GF-D8 (cell line): ENCODE results near the gene KBTBD13.
"Not testable (repeated sequence)": the region's sequence is repeated elsewhere in the genome, so short reads cannot be mapped to it uniquely, and the experiment has no call there.

ENCODE experiments used
- DNase-seq: peaks from one replicate; lab custom pipeline; 2025; lab: John Stamatoyannopoulos, UW

KBTBD13 gene

DNA sequence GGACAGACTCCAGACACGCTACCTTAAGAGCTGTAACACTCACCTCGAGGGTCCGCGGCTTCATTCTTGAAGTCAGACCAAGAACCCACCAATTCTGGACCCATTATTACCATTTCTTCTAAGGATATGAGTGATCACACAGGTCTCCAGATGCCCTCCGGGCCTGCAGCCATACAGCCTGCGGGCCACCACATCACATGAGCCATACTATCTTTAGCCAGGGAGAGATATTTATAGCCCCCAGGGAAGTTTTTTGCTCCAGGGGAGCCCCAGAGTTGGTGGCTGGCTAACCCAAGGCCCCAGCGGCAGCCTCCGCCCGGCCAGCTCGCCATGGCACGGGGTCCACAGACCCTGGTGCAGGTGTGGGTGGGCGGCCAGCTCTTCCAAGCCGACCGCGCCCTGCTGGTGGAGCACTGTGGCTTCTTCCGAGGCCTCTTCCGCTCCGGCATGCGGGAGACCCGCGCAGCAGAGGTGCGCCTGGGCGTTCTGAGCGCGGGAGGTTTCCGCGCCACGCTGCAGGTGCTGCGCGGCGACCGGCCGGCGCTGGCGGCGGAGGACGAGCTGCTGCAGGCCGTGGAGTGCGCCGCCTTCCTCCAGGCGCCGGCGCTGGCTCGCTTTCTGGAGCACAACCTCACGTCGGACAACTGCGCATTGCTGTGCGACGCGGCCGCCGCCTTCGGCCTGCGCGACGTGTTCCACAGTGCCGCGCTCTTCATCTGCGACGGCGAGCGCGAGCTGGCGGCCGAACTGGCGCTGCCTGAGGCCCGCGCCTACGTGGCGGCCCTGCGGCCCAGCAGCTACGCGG lies at the start of gene KBTBD13:
Gene KBTBD13, plus strand, starts transcription at position 261 of the 805 bp plus-strand sequence. Its CDS starts 70 bp downstream, at position 331.
- DNase-seq = no peak

GRCh38 chr15:65026756-65027155 lies 49.8 kb upstream of the KBTBD13 start:
- DNase-seq = no peak

DNA sequence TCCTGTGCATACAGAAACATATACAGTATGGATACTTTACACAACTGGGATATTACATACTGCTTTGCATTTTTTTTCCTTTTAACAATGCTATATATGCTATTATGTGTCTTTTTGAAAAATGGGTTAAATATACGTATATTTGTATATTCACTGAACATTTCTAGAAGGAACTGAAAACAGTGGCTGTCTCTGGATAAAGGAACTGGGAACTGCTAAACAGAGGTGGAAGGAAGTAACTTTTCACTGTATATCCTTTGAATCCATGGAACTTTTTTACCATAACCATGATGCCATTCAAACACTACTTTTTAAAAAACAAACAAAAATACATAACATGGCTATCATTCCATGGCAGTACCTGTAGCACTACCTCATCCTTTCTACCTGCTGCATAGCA lies 49.0 kb upstream of the KBTBD13 start:
- no peak for DNase-seq

GRCh38 chr15:65028338-65028737 lies 48.2 kb upstream of the KBTBD13 start:
- no peak for DNase-seq

GRCh38 chr15:65028921-65029735 lies 47.4 kb upstream of the KBTBD13 start, which contains the start of gene MTFMT:
MTFMT (minus strand) TSS chr15:65029639; CDS start chr15:65029613, 26 bp downstream.
- peak; percentile 18 for DNase-seq

DNA sequence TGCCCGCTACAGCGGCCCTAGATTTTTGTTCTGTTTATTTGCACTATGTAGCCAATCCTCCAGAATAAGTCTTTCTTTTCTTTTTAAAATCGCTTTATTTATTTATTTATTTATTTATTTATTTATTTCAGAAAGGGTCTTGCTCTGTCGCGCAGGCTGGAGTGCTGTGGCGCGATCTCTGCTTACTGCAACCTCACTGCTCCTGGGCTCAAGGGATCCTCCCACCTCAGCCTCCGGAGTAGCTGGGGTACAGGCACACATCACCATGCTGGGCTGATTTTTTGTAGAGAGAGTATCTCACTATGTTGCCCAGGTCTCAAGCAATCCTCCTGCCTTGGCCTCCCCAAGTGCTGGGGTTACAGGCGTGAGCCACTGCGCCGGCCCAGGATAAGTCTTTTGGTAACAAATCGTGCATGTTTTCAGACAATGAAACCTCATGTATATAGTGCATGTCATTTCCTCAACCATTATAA lies 46.8 kb upstream of the KBTBD13 start:
- DNase-seq = no peak

- no peak for DNase-seq
Measured at GRCh38 chr15:65032801-65033537, 43.6 kb upstream of the KBTBD13 start.

DNA sequence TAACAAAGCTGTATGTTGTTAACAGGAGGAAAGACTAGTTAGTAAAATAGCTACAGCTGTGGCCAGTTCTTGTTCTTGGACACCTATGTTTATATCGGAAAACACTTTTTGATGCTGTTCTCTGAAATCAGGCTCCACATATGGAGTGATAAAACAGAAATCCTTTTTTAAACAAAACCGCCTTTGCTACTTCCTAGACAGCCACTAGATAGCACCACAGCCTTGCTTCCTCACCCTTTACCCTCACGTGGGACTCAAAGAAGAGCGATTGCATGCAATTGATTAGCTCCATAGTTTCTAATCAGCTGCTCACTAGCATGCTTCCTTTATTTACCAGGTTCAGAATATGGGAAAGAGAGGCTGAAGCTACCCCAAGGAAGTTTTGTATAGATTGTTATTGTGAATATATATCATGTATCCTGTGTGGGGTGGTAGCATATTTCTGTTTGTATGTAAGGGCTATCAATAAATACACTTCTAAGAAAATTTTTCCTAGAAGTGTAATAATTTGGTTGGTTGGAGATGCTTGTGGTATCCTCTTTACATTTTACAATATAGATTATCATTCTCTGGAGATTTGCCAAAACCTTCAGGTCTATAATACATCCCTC lies 42.8 kb upstream of the KBTBD13 start:
- DNase-seq = no peak

DNA sequence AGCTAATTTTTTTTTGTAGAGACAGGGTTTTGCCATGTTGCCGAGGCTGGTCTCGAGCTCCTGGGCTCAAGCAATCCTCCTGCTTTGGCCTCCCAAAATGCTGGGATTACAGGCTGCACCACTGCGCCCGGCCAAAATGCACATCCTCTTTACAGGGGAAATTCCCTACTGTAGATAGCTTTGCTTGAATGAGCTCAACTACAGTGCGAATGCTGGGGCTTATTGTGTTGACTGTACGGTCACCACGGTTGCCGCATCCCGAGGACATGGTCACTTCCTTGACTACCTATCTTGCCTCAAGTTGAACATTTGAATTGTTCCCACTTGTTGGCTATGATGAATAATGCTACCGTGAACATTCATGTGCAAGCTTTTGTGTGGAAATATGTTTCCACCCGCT lies 41.8 kb upstream of the KBTBD13 start:
- no peak for DNase-seq

- DNase-seq = no peak
Measured at GRCh38 chr15:65037309-65037708, 39.2 kb upstream of the KBTBD13 start.

DNA sequence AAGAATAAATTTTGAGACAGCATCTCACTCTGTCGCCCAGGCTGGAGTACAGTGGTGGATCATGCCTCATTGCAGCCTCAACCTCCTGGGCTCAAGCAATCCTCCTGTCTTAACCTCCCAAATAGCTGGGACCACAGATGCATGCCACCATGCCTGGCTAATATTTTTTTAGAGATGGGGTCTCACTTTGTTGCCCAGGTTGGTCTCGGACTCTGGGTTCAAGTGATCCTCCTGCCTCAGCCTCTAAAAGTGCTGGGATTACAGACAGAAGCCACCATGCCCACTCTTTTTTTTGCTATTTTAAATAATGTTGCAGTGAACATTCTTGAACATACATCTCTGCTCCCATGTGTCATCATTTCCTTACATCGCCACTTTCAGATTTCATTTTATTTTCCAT lies 38.1 kb upstream of the KBTBD13 start:
- DNase-seq = no peak

DNA sequence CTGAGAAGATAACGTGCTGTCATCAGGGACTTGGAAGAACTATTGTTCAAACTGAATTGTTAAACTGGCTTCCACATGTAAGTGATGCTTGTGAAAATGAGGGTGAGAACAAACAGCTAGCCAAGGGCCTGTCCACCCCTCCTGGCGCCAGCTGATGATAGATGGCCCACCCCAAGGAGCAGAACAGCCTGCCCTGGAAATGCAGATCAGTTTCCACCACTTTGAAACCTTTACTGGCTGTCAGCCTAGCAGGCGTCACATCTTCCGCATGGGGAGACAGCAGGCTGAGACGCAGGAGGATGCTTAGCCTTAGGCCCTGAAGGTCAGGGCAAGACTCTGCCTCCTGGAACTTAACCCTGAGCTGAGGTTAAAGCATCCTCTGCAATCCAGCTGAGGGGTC lies 37.7 kb upstream of the KBTBD13 start:
- DNase-seq = no peak

- no peak for DNase-seq
Measured at GRCh38 chr15:65040461-65040860, 36.1 kb upstream of the KBTBD13 start.

GRCh38 chr15:65041787-65042186 lies 34.8 kb upstream of the KBTBD13 start:
- DNase-seq = no peak

GRCh38 chr15:65042776-65043327 lies 33.7 kb upstream of the KBTBD13 start:
- no peak for DNase-seq

- DNase-seq = not testable (repeated sequence)
Measured at GRCh38 chr15:65044218-65044617, 32.3 kb upstream of the KBTBD13 start.

DNA sequence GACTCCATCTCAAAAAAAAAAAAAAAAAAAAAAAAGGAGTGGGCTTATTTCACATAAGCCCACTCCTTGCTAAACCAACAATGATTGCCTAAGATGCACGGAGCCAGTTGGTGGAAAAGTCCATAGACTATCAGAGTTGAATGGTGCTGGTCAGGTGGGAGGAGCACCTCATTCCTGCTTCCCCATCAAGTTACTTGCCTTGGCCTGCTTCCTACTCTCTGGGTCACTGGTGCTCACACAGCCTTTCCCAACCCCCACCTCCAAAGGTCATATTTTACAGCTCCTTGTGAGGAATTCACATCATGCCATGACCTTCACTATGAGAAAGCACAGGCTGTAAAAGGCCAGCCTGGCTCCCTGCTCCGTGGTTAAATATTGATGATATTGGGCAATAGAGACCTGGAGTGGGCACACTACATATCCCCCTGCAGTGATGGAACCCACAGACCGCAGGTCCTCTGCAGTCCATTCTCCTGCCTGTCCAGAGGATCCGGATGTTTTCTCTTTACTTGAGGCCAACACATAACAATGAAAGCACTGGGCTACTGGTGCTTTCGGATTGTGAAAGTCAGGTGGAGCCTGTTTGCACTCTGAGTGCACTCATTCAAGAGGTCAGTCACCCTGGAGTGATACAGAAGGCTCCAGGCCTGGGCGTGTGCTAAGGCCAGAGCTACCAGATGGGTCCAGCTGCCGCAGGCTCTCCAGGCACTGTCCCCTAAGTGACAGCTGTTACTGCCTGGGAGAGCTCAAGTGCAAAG lies 31.6 kb upstream of the KBTBD13 start, which contains the start of gene SLC51B:
Gene SLC51B, plus strand, starts transcription at position 664 of the 758 bp plus-strand sequence. CDS start 4,618 bp downstream, outside the sequence.
- DNase-seq = no peak

DNA sequence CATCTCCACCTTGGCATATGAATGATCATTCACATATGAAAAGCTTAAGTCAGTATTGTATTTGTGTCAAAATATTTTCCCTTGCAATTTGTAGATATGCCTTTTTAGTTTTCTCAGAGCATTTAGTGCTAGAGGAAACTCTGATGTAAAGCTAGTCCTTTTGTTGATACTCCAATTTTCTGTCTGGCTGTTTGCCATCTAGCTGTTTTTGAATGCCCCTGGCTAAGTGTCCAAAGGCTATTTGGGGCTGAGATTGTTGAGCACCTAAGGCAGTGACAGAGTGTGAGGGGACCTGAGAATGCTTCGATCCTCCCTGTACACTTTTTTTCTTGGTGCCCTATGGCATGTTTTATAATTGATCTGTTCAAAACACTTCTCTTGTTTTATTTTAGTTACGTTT lies 28.3 kb upstream of the KBTBD13 start:
- DNase-seq = no peak

DNA sequence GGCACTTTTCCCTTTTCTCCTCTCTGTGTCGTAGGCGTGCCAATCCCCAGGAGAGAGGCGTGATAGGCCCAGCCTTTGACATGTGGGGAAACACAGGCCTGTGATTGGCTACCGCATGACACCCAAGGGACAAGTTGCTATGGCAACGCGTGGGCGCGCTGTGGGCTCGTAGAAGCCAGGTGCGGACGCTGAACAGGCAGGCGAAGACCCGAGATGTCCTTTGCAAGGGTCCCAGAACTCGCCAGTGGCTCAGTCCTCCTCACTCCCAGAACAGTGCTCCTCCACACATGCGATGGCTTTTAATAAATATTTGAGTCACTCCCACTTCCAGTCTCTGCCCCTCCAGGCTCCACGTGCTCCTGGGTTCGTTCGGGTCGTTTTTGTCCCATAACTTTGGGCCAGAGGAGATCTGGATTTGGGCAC lies 27.1 kb upstream of the KBTBD13 start:
- DNase-seq = no peak

DNA sequence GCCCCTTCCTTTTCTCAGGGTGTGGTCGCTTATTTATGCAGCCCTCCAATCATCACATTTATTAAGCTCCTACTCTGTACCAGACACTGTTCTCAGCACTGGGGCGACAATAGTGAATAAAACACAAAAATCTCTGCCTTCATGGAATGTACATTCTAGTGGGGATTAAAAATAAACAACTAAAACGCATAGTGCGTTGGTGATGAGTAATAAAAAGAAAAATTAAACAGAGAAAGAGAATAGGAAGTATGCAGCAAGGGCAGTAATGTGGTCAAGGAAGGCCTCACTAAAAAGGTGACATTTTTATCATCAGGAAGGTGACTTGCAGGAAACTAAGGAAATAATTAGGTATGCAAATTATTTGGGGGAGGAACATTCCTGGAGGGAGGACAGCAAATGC lies 26.3 kb upstream of the KBTBD13 start:
- no peak for DNase-seq

- no peak for DNase-seq
Measured at GRCh38 chr15:65051266-65051665, 25.3 kb upstream of the KBTBD13 start.
